Fibroblast of skin of back (primary cell): ENCODE results near the gene SACS.
"Not testable (repeated sequence)": the region's sequence is repeated elsewhere in the genome, so short reads cannot be mapped to it uniquely, and the experiment has no call there.

Experiments used
- DNase-seq: peaks from one replicate; pipeline ENCODE4 v3.0.0-alpha.2; 2013

SACS gene

DNA sequence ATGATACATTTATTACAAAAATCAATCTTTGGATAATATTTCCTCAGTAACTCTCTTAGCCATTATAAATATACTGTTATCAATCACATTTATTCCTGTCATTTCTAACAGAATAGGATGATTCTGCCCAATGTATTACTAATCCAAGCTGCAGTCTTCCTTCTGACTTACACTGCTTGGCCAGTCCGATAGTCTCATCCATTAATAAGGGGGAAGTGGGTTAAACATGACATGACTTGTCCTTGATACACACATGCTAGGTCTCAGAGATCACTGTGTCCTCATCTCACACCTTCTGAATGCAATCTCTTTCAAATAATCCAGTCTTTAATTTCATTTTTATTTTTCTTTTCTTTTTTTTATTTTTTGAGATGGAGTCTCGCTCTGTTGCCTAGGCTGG, 18.8 kb downstream of the SACS start:
- DNase-seq, result no peak

DNA sequence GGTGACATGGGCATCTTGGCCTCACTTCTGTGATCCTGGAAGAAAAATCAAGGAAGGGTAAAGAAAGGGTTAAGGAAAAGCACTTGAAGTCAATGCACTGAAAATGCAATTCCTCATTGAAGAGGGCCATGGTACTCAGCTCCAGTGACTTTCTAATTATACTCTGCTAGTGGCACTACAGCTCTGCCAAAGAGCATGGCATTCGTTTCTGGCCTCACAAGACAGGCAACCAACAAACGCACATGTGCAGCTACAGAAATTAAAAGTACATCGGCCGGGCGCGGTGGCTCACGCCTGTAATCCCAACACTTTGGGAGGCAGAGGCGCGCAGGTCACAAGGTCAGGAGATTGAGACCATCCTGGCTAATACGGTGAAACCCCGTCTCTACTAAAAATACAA, 21.8 kb downstream of the SACS start:
- DNase-seq, result no peak

DNA sequence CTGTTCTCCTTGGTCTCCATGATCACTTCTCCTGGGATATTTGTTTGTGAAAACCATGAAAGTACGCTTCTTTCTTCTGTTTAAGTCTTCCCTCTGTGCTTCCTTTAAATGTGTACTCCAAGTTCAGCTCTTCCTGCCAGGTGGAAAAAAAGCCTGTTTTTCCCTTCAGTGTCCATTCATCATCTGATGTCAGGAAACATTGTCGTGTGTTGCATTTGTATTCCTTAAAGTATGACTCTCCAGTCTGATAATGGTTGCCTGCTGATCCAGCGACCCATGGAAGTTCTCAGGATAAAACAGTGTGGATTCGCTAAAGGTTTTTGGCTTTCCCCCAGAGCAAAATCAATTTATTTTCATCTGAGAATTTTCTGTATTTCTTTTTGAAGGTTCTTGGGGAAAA, 22.3 kb downstream of the SACS start:
- no peak for DNase-seq

DNA sequence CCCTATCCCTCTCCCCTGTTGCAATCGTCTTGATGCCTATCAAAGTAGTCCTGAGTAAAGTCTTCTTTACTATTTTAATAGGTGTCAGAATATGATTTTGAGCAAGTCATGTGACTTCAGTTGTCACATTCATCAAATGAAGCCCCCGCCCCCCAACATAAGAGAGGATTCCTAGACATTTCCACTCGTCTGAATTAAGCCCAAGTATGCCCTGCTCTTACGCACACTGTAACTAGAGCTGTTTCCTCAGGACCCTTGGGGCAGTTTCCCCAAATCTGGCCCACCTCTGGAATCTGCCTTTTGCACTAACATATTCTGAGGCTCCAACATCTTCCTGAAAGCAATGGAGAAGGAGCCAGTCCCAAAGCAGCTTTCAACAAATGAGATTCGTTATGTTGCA, 25.5 kb downstream of the SACS start:
- DNase-seq, result no peak

DNA sequence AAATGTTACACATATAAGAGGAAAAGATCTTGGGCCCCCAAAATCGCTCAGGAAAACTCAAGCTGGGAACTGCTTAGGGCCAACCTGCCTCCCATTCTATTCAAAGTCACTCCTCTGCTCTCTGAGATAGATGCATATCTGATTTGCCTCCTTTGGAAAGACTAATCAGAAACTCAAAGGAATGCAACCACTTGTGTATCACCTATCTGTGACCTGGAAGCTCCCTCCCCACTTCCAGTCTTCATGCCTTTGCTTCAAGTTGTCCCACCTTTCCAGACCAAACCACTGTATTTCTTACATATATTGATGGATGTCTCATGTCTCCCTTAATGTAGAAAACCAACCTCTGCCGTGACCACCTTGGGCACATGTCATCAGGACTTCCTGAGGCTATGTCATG, 32.3 kb downstream of the SACS start:
- DNase-seq, result not testable (repeated sequence)

DNA sequence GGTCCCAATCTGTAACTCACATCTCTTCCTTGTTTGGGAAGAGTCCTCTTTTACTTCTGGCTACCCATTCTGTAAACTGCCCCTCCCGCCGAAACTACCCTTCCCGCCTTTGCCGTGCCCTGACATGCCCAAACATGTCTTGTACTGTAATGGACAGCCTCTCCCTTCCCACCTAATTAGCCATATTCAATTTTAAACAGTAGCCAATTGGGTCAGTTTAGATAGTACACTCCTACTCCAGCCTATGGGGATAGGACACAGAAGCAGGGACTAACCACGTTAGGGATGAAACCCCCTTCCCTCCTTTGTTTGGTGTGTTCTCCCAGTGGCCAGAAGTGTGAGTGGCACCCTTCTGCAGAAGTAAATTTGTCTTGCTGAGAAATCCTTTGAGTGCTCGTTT, 34.2 kb downstream of the SACS start:
- no peak for DNase-seq

DNA sequence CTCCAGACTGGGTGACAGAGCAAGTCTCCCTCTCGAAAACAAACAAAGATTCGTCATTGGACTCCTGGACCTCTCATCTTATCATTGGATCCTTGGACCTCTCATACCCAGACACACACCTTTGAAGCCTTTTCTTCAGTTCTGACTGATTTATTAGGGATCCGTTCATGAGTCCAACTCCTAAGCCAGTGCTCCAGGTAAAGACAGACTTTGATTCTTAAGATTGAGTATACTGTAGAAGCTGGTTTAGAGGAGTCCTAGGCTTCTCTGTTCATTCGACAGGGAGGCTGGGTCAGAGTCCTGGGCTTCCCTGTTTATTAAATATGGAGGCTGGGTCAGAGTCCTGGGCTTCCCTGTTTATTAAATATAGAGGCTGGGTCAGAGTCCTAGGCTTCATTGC, 38.7 kb downstream of the SACS start:
- DNase-seq, result no peak

DNA sequence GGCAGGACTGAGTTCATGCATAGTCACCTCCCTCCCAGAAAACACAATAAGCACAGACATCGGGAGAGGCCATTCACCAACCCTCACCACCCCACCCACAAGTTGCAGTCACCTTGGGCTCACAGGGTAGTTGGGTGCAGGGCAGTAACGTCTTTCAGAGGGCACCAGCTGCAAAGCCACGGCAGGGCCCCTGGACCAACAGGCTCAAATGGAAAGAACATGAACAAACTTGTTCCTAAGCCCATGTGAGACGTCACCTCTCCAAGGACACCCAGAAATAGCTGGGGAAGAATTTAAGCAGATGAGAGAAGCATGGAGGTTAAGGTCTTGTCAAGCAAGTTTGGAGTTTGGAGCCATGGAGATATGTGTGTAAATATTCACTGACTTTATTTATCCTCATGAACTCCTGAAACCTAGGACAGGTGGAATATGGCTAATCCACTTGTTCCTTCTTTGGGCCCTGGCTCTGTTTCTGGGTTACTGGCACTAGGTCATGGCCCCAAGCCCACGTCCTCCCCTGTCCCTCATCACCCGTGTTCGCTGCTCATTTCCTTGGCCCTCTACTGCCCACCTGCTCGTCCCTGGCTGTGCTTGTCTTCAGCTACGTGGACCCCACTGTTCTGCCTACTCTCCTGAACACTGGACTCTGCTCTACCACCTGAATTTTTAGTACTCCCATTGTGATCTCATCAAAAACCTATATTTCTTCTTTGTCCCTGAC, 40.4 kb downstream of the SACS start:
- DNase-seq, result no peak

DNA sequence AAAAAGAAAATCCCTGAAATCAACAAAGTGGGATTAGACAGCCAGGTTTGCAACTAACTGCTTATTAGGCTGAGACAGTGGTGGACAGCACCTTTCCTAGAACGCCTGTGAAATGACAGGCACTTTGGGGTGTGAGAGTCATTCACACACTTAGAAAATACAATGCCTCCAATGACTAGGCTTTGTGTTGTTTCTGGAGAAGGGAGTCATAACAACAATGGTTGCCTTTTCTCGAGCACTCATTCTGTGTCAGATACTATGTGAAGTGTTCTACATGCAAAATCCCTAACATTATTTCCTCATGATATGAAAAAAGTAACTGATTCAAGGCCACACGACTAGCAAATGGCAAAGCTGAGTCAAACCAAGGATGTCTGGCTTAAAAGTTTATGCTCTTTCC, 41.2 kb downstream of the SACS start:
- DNase-seq, result no peak

DNA sequence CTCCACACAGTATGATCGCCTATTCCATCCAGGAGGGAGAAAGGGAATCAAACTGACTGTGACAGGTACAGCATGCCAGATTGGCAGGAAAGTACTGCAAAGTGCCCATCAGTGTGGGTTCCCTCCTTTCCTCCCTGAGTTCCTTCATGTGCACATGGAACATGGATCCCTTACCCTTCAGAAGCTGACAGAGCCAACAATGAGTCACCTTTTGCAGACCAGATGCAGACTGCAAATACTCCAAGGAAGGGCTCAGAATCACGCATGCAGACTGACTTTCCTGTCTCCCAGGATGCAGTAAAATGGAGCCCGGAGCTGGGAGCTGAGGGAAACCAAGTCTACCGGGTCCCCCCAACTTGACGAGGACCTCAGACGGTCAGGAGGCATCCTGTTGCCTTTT, 41.8 kb downstream of the SACS start:
- peak; percentile 43 for DNase-seq

DNA sequence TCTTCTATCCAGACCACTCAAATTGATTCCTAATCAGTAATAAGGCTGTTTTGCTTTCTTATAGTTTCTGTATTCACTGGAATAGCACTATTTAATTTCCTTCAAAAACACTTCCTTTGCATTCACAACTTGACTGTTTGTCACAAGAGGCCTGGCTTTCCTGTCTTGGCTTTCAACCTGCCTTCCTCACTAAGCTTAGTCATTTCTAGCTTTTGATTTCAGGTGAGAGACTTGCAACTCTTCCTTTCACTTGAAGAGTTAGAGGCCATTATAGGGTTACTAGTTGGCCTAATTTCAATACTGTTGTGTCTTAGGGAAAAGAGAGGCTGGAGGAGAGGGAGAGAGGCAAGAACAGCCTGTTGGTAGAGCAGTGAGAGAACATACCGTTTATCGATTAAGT, 47.0 kb downstream of the SACS start:
- DNase-seq, result no peak

DNA sequence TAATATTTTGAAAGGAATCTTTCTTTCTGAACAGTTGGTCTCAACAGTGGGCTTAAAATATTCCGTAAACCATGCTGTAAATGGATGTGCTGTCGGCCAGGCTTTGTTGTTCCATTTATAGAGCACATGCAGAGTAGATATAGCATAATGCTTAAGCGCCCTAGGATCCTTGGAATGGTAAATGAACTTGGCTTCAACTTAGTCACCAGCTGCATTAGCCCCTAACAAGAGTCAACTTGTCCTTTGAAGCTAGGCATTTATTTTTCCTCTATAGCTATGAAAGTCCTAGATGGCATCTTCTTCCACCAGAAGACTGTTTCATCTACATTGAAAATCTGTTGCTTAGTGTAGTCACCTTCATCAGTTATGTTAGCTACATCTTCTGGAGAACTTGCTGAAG, 47.6 kb downstream of the SACS start:
- no peak for DNase-seq

DNA sequence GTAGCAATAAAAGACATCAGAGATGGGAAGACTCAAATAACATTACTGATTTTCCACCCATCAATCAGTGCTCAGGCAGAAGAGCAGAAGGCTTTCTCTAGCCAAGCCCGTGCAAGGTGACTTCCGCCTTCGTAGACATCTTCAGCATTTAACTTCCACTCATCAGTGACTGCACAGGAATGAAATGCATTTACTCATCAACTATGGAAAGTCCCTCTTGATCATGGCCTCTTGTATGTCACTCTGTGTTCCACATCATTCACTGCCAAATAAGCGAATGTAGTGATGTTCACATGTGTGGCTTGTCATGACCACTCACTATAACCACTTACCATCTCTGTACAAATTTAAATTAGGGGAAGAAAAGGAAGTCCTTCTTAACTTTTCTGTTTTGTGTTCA, 49.4 kb downstream of the SACS start:
- peak; percentile 77 for DNase-seq

DNA sequence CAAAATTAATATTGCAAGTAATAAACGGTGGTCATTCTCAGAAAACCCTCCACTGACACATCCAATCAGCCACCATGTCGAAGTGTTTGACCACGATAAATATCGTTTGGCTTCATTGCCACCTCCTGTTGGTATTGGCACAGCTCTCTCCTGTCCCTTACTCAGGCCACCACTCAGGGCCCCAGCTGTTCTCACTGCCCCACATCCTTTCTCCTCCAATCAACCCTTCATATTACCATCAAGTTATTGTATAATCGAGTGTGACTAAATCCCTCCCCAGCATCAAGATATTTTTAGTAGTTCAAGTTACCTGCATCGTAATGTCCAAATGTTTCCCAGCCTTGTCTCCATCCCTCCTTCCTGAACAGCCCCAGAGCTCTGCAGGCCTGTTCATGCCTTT, 50.4 kb downstream of the SACS start:
- no peak for DNase-seq

DNA sequence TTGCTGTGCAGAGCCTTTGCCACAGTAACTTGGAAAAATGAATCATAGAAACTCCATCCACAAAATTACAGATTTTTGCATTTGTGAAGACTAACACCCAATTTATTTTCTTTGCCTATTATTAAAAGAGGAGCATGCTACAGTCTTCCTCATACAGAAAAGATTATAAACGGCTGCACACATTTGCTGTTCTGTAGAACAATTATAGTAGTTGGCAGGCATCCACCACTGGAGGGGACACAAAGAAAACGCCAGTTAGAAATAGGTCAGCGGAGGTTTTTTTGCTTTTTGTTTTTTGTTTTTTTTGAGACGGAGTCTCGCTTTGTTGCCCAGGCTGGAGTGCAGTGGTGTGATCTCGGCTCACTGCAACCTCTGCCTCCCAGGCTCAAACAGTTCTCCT, 51.6 kb downstream of the SACS start:
- DNase-seq, result peak; percentile 38

DNA sequence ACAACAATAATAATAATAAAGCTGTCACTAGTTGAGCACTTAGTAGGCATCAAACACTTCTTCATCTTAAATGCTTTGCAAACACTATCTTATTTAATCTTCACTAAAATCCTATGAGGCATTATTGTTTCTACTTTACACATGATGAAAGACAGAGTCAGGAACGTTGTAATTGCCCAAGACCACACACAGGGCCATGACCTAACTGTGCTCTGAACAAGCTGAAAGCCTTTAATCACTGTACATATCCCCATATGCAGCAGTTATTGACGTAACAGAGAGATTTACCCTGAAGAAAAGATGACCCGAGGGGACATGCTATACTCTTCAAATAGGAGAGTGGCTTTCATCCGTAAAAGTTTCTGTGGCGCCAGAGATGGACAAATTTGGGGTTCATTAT, 53.0 kb downstream of the SACS start:
- peak; percentile 59 for DNase-seq

DNA sequence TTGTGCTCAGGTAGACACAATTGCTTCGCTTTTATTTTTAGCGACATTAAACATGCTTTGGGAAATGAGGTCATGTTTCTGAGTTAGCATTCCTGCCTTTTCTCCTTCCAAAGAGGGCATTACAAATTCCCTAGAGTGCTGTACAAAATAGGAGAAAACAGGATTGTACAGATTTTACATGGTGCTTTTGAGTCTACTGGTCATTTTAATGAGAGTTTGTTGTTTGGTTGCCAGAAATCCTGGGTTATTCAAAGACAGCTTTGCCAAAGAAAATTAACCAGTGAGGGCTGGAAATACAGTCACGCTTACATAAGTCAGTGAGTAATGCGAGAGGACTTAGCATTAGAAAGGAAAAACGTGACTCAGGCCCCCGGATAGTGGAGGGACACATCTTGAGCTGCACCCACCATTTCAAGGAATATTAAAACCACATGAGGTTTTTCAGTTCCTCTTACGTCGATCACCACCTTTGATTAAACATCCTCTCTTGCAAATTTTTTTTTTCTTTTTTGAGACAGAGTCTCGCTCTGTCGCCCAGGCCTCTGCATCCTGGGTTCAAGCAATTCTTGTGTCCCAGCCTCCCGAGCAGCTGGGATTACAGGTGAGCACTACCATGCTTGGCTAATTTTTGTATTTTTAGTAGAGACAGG, 55.4 kb downstream of the SACS start:
- peak; percentile 99 for DNase-seq

DNA sequence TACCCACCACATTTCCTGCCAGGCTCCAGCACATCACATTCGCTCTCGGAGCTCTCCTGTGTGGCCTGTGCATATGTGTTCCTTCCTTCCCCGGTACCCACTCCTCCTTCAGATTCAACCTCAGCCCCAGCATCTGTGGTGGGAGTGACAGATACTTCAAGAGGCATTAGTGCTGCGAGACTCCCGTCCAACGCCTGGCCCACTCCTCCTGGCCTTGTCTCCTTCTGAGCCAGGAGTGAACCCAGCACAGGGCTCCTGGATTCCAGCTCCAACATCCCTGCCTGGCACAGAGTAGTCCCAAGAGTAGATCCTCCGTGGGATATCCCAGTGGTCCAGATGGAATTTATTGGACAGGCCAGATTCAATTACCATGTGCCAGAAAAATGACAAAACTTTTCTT, 55.9 kb downstream of the SACS start:
- DNase-seq, result no peak

DNA sequence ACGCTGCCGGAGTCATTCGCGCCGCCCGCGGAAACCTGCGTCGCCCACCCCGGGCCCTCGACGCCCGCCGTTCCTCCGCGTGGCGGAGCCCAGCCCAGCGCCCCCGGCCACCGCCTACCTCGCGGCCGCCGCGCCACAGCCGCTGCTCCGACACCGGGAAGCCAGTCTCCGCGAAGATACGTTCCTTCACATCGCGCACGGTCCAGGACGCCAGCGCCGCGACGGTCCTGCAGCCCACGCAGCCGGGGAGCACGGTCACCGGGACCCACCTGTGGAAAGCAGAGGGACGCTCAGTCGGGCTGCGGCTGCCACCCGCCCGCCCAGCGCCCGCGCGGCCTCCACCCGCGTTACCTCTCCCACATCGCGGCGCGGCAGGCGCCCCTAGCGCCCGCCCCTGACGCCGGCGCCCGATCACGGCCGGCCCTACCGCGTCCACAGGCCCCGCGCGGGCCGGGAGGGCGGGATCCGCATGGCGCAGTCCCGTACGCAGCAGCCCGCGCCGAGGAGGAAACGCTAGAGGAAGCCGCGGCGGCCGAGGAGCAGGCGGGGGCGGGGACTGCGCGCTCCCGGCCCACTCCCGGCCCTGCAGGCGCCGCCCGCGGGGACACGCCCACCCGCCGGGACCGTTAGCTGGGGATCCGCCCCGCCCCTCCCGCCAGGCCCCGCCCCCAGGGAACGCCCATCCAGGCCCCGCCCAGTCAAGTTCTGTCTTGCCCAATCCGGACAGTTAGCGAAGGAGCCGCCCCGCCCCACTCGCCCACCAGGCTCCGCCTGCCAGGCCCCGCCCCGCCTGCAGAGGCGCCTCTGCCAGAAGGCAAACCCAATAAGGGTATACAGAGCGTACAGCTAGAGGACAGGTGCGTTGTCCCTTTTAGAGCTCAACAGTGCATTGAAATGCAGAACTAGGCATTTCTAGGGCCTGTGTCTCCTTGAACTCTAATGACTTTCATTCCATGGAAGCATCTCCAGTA, 58.2 kb downstream of the SACS start:
- DNase-seq, result peak; percentile 92

DNA sequence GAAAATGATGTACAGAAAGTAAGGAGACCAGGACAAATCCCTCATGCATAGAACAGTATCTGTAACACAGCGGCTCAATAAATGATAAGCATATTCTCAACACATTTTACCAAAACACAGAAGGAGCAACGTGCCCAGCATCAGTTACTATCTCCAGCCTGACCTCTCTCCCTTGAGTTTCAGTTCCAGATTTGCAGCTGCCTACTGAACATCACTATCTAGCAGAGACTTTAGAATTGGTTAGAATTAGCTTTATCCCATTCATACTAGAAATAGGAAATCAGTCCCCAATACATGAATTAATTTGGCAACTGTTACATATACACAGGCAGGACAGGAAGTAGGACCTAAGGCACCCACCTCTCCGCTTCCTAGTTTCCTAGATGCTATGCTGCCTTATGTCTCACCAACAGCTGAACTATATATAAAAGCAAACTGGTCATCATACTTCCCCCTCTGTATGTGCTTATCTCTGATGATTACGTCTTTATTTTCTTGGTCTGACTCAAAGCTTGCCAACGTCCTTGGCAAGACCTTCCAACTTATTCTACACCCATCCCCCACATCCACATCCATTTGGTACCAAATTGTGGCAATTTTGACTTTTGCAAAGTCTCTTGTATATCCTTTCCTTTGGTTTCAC, 61.1 kb downstream of the SACS start:
- peak; percentile 67 for DNase-seq

DNA sequence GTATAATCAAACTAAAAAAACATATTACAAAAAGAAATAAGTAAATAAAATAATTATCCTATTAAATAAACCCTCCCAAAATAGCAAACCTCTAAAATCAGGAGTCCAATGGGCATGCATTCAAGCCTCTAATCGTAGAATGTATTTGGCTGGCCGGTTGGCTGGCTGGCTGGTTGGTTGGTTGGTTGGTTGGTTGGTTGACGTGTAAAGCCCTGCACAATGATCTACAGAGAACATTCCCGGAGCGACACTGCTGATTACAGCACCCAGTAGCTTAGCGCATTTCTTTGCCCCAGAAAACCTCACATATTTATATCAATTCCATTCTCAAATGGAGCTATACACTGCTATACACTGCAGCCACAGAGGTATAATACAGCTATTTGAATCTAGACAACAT, 65.6 kb downstream of the SACS start:
- DNase-seq, result no peak

DNA sequence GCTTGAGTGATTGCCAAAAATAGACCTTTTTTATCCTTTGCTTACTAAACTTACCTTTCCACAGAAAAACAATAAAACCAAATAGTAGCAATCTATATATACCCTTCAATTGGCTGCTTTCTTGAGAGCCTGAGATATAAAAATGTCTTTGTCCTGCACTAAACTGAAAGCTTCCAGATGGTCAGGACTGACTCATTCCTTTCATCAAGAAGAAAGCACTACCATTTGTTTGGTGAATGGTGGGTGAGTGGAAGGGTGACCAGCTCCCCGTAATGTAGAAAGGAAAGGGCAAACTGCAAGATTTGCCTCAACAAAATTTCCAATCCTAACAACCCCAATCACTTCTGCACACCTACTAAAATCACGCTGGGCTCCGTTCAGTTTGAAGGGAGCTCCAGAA, 67.8 kb downstream of the SACS start:
- no peak for DNase-seq

DNA sequence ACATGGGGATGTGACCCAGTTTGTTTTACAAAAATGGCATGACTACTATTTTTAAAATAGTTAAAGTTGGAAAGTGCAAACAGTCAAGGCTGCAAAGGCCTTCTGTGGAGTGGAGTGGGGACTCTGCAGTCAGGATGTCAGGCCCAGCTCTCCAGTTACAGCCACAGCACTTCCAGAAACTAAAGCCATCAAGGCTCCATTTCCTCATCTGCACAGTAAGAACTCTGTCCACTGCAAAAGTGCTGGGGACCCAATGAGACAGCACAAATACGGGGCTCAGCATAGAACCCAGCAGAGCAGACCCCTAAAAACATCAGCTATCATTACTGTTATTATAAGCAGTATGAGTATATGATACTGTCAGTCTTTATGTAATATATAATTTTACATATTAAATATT, 73.6 kb downstream of the SACS start:
- DNase-seq, result no peak
